ENCODE results near the gene TMEM40.
A peak's percentile ranks its signal among the peaks of the same experiment; 100 is the strongest.
"Not testable (repeated sequence)": the region's sequence is repeated elsewhere in the genome, so short reads cannot be mapped to it uniquely, and the experiment has no call there.

Gene TMEM40

GRCh38 chr3:12719541-12719940 lies 39.5 kb downstream of the TMEM40 start:
- H3K27ac Mint-ChIP-seq (ENCODE audit: low read depth): peak overlapping the region; percentile 73

DNA sequence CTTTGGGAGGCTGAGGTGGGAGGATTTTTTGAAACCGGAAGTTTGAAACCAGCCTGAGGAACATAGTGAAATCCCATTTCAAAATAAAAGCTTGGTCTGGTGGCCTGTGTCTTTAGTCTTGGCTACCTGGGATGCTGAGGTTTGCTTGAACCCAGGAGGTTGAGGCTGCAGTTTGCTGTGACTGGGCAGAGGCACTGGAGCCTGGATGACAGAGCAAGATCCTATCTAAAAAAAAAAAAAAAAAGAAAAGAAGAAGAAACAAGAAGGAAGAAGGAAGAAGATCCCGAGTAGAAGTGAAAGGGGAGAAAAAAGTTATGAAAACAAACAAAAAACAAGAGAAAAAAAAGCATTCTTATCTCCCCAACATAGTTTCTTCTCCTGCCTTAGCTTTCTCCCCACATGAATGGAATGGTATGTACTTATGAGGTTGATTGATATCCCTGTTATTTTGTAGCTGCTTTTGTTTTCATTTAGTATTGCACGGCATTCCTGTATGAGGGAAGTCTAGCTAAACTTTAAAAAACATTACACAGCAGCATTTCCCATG lies 42.4 kb downstream of the TMEM40 start:
- no peak for DNase-seq (ENCODE audit: low spot score in 2 of 2)
- Mint-ChIP-seq H3K27ac (ENCODE audit: low read depth) (no peak overlapping the region), H3K4me1 (peaks cover 15% of the 10 kb centered on the region), H3K9me3 (no peaks in the 10 kb centered on the region), H3K36me3 (ENCODE audit: insufficient read depth) (no peaks in the 10 kb centered on the region), H3K4me3 (no peak overlapping the region), H3K27me3 (peaks cover 14% of the 10 kb centered on the region)
- ATAC-seq (replicated peaks; ENCODE audit: extremely low read depth, poor library complexity, severe bottlenecking): no peak

More at GRCh38 chr3:12719541-12719940, 39.5 kb downstream of the TMEM40 start:
- no peaks in the 10 kb centered on the region for H3K36me3 Mint-ChIP-seq (ENCODE audit: insufficient read depth)
- no peaks in the 10 kb centered on the region for H3K27me3 Mint-ChIP-seq
- H3K4me1 Mint-ChIP-seq: peaks cover 15% of the 10 kb centered on the region
- peak; percentile 11 for ATAC-seq (replicated peaks; ENCODE audit: extremely low read depth, poor library complexity, severe bottlenecking)
- peak overlapping the region; percentile 41 for H3K4me3 Mint-ChIP-seq
- DNase-seq (ENCODE audit: low spot score in 2 of 2): no peak
- no peaks in the 10 kb centered on the region for H3K9me3 Mint-ChIP-seq

DNA sequence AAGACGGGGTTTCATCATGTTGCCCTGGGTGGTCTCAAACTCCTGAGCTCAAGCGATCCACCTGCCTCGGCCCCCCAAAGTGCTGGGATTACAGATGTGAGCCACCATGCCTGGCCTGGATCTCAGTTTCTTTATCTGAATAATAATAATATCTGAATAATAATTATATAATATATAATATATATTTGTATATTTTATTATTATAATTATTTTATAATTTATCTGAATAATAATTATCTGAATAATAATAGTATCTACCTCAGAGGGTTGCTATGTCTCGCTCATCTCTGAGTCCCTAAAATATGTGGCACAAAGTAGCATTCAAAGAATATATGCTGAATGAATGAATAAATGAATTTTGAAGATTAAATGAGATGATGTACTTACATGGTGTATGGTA lies 44.8 kb downstream of the TMEM40 start:
- peaks cover 30% of the 10 kb centered on the region for H3K27me3 Mint-ChIP-seq
- H3K27ac Mint-ChIP-seq (ENCODE audit: low read depth): no peak overlapping the region
- DNase-seq (ENCODE audit: low spot score in 2 of 2): no peak
- H3K4me1 Mint-ChIP-seq: peaks cover under 1% of the 10 kb centered on the region
- H3K4me3 Mint-ChIP-seq: no peak overlapping the region
- no peaks in the 10 kb centered on the region for H3K9me3 Mint-ChIP-seq
- no peak for ATAC-seq (replicated peaks; ENCODE audit: extremely low read depth, poor library complexity, severe bottlenecking)
- H3K36me3 Mint-ChIP-seq (ENCODE audit: insufficient read depth): no peaks in the 10 kb centered on the region

- no peak overlapping the region for H3K4me3 Mint-ChIP-seq
- H3K27ac Mint-ChIP-seq (ENCODE audit: low read depth): no peak overlapping the region
- no peaks in the 10 kb centered on the region for H3K36me3 Mint-ChIP-seq (ENCODE audit: insufficient read depth)
- peaks cover 38% of the 10 kb centered on the region for H3K27me3 Mint-ChIP-seq
- no peak for ATAC-seq (replicated peaks; ENCODE audit: extremely low read depth, poor library complexity, severe bottlenecking)
- no peaks in the 10 kb centered on the region for H3K4me1 Mint-ChIP-seq
- no peak for DNase-seq (ENCODE audit: low spot score in 2 of 2)
- no peaks in the 10 kb centered on the region for H3K9me3 Mint-ChIP-seq
Measured at GRCh38 chr3:12710062-12710461, 49.0 kb downstream of the TMEM40 start.

DNA sequence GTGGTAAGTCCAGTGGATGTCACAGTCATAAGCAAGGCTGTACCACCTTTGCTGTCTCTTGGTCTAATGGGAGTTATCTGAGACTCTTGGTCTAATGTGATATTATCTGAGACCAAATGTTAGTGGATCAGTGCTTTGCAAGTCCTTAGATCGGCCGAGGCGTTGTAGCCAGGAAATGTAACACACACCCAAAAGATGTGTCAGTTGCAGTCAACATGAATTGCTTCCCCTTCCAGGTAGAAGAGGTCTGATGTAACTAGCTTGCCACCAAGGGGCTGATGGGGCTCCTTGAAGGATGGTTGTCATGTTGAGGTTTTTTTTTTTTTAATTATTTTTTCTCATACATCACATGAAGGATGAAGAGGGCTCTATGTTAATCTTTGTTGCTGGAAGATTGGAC lies 49.7 kb downstream of the TMEM40 start:
- H3K9me3 Mint-ChIP-seq: no peaks in the 10 kb centered on the region
- ATAC-seq (replicated peaks; ENCODE audit: extremely low read depth, poor library complexity, severe bottlenecking) (no peak), DNase-seq (ENCODE audit: low spot score in 2 of 2) (no peak)
- peaks cover 41% of the 10 kb centered on the region for H3K27me3 Mint-ChIP-seq
- H3K4me3 Mint-ChIP-seq: no peak overlapping the region
- no peaks in the 10 kb centered on the region for H3K4me1 Mint-ChIP-seq
- H3K27ac Mint-ChIP-seq (ENCODE audit: low read depth): no peak overlapping the region
- H3K36me3 Mint-ChIP-seq (ENCODE audit: insufficient read depth): no peaks in the 10 kb centered on the region

- Mint-ChIP-seq H3K4me3 (no peak overlapping the region), H3K4me1 (no peaks in the 10 kb centered on the region), H3K9me3 (no peaks in the 10 kb centered on the region), H3K27me3 (peaks cover 41% of the 10 kb centered on the region), H3K27ac (ENCODE audit: low read depth) (no peak overlapping the region), H3K36me3 (ENCODE audit: insufficient read depth) (no peaks in the 10 kb centered on the region)
- ATAC-seq (replicated peaks; ENCODE audit: extremely low read depth, poor library complexity, severe bottlenecking): no peak
- DNase-seq (ENCODE audit: low spot score in 2 of 2): no peak
Measured at GRCh38 chr3:12708584-12709192, 50.4 kb downstream of the TMEM40 start.

DNA sequence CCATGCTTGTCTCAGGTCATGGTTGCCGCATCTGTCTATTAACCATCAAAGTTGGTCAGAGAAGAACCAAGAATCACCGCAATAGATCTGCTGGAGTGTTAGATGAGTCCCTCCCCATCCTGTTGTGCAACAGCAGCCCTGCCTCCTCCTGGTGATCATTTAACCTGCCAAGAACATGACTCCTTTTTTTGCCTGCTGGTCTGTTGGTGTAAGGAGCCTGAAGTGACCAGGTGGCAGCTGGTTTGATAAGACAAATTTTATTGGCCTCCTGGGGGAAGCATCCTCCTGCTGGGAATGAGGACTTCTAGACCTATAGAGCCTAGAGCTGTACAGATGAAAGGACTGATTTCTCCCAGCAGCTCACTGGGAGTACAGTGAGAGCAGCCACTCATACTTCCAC lies 51.6 kb downstream of the TMEM40 start:
- H3K36me3 Mint-ChIP-seq (ENCODE audit: insufficient read depth): no peaks in the 10 kb centered on the region
- H3K27ac Mint-ChIP-seq (ENCODE audit: low read depth): no peak overlapping the region
- H3K27me3 Mint-ChIP-seq: peaks cover 33% of the 10 kb centered on the region
- H3K9me3 Mint-ChIP-seq: no peaks in the 10 kb centered on the region
- DNase-seq (ENCODE audit: low spot score in 2 of 2): no peak
- H3K4me1 Mint-ChIP-seq: no peaks in the 10 kb centered on the region
- ATAC-seq (replicated peaks; ENCODE audit: extremely low read depth, poor library complexity, severe bottlenecking): no peak
- no peak overlapping the region for H3K4me3 Mint-ChIP-seq

- Mint-ChIP-seq H3K27me3 (peaks cover 27% of the 10 kb centered on the region), H3K27ac (ENCODE audit: low read depth) (no peak overlapping the region), H3K36me3 (ENCODE audit: insufficient read depth) (no peaks in the 10 kb centered on the region), H3K9me3 (no peaks in the 10 kb centered on the region), H3K4me3 (no peak overlapping the region), H3K4me1 (no peaks in the 10 kb centered on the region)
- peak; percentile 96 for ATAC-seq (replicated peaks; ENCODE audit: extremely low read depth, poor library complexity, severe bottlenecking)
- peak; percentile 17 to 34 for DNase-seq (ENCODE audit: low spot score in 2 of 2)
Measured at GRCh38 chr3:12706504-12707253, 52.4 kb downstream of the TMEM40 start.

DNA sequence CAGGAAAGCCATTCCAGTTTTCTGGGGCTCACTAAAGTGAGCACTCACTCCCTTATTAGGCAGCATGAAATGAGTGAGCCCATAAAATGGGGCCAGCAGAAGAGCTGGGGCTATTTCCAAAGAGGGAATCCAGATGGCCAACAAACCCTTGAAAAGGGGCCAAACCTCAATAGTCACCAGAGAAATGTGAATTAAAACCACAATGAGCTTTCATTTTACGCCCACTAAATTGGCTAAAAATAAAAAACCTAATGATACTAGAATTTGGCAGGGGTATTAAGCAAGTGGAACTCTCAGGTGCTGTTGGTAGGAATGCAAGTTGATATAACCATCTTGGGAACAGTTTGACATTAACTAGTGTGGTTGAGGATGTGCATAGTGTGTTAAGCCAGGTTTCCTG lies 53.1 kb downstream of the TMEM40 start:
- Mint-ChIP-seq H3K4me1 (no peaks in the 10 kb centered on the region), H3K4me3 (no peak overlapping the region), H3K27me3 (peaks cover 27% of the 10 kb centered on the region), H3K27ac (ENCODE audit: low read depth) (no peak overlapping the region), H3K9me3 (no peaks in the 10 kb centered on the region), H3K36me3 (ENCODE audit: insufficient read depth) (no peaks in the 10 kb centered on the region)
- no peak for ATAC-seq (replicated peaks; ENCODE audit: extremely low read depth, poor library complexity, severe bottlenecking)
- no peak for DNase-seq (ENCODE audit: low spot score in 2 of 2)

GRCh38 chr3:12705374-12705926 lies 53.6 kb downstream of the TMEM40 start:
- no peaks in the 10 kb centered on the region for H3K9me3 Mint-ChIP-seq

GRCh38 chr3:12702501-12702900 lies 56.6 kb downstream of the TMEM40 start:
- DNase-seq (ENCODE audit: low spot score in 2 of 2): no peak
- no peaks in the 10 kb centered on the region for H3K9me3 Mint-ChIP-seq
- H3K4me1 Mint-ChIP-seq: no peaks in the 10 kb centered on the region
- no peak overlapping the region for H3K27ac Mint-ChIP-seq (ENCODE audit: low read depth)
- peaks cover 11% of the 10 kb centered on the region for H3K27me3 Mint-ChIP-seq
- no peaks in the 10 kb centered on the region for H3K36me3 Mint-ChIP-seq (ENCODE audit: insufficient read depth)
- ATAC-seq (replicated peaks; ENCODE audit: extremely low read depth, poor library complexity, severe bottlenecking): no peak
- H3K4me3 Mint-ChIP-seq: no peak overlapping the region

More at GRCh38 chr3:12705374-12705926, 53.6 kb downstream of the TMEM40 start:
- Mint-ChIP-seq H3K27me3 (peaks cover 22% of the 10 kb centered on the region), H3K27ac (ENCODE audit: low read depth) (no peak overlapping the region), H3K4me3 (no peak overlapping the region), H3K4me1 (no peaks in the 10 kb centered on the region), H3K36me3 (ENCODE audit: insufficient read depth) (no peaks in the 10 kb centered on the region)
- DNase-seq (ENCODE audit: low spot score in 2 of 2): no peak
- no peak for ATAC-seq (replicated peaks; ENCODE audit: extremely low read depth, poor library complexity, severe bottlenecking)

GRCh38 chr3:12701601-12702000 lies 57.5 kb downstream of the TMEM40 start:
- H3K36me3 Mint-ChIP-seq (ENCODE audit: insufficient read depth); ATAC-seq (replicated peaks; ENCODE audit: extremely low read depth, poor library complexity, severe bottlenecking); H3K4me1 Mint-ChIP-seq; H3K9me3 Mint-ChIP-seq; H3K27ac Mint-ChIP-seq (ENCODE audit: low read depth); H3K4me3 Mint-ChIP-seq; DNase-seq (ENCODE audit: low spot score in 2 of 2): not testable (repeated sequence)
- peaks cover 11% of the 10 kb centered on the region for H3K27me3 Mint-ChIP-seq

GRCh38 chr3:12700800-12701199 lies 58.3 kb downstream of the TMEM40 start:
- DNase-seq (ENCODE audit: low spot score in 2 of 2): no peak
- Mint-ChIP-seq H3K4me1 (no peaks in the 10 kb centered on the region), H3K9me3 (no peaks in the 10 kb centered on the region), H3K4me3 (no peak overlapping the region), H3K27me3 (peaks cover 10% of the 10 kb centered on the region), H3K36me3 (ENCODE audit: insufficient read depth) (no peaks in the 10 kb centered on the region), H3K27ac (ENCODE audit: low read depth) (no peak overlapping the region)
- ATAC-seq (replicated peaks; ENCODE audit: extremely low read depth, poor library complexity, severe bottlenecking): no peak

Data from central memory CD8-positive, alpha-beta T cell (primary cell).